NCI-H2081 (cell line): ENCODE measurements around the gene MUC5B.
"Not testable (repeated sequence)": the region's sequence is repeated elsewhere in the genome, so short reads cannot be mapped to it uniquely, and the experiment has no call there.

ENCODE experiments used
- DNase-seq, 2 experiments: peaks; one replicate each; lab custom pipeline; 2025; lab: John Stamatoyannopoulos, UW

The MUC5B gene

DNA sequence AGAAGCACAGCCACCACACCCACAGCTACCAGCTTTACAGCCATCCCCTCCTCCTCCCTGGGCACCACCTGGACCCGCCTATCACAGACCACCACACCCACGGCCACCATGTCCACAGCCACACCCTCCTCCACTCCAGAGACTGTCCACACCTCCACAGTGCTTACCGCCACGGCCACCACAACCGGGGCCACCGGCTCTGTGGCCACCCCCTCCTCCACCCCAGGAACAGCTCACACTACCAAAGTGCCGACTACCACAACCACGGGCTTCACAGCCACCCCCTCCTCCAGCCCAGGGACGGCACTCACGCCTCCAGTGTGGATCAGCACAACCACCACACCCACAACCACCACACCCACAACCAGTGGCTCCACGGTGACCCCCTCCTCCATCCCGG is 27.5 kb downstream of the MUC5B start:
- DNase-seq = not testable (repeated sequence)

DNA sequence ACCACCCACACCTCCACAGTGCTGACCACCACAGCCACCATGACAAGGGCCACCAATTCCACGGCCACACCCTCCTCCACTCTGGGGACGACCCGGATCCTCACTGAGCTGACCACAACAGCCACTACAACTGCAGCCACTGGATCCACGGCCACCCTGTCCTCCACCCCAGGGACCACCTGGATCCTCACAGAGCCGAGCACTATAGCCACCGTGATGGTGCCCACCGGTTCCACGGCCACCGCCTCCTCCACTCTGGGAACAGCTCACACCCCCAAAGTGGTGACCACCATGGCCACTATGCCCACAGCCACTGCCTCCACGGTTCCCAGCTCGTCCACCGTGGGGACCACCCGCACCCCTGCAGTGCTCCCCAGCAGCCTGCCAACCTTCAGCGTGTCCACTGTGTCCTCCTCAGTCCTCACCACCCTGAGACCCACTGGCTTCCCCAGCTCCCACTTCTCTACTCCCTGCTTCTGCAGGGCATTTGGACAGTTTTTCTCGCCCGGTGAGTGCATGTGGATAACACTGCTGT is 28.4 kb downstream of the MUC5B start:
- DNase-seq = no peak

DNA sequence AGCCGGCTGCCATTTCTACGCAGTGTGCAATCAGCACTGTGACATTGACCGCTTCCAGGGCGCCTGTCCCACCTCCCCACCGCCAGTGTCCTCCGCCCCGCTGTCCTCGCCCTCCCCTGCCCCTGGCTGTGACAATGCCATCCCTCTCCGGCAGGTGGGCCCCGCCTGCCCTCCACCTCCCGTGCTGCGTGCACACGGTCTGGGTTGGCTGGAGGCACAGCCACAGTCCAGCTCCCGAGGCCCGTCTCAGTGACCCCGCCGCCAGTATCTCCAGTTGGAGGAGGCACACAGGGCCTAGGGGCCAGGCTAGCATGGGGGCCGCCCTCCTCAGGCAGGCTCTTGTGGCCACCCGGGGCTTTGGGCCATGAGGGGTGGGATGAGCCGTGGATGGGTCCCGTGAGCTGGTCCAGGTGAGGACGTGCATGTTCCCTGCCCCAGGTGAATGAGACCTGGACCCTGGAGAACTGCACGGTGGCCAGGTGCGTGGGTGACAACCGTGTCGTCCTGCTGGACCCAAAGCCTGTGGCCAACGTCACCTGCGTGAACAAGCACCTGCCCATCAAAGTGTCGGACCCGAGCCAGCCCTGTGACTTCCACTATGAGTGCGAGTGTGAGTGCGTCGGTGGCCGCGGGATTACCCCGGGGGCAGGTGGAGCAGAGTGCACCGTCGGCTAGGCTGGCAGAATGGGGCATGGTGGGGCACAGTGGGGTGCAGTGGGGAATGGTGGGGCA is 29.7 kb downstream of the MUC5B start:
- no peak for DNase-seq

DNA sequence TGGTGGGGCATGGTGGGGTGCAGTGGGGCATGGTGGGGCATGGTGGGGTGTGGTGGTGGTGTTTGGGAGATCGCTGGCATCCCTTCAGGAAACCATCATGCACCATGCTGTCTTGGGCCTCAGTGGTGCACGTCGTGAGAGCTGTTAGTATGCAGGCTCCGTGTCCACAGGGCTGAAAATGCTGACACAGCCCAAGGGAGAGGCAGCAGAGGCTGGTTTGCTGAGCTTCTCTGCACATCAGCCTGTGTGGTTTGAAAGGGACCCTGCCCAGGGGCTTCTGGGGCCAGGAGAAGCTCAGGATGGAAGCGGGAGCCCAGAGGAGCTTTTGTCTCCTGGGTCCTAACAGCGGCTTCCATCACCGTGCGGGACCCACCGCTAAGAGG is 30.2 kb downstream of the MUC5B start:
- DNase-seq = no peak

DNA sequence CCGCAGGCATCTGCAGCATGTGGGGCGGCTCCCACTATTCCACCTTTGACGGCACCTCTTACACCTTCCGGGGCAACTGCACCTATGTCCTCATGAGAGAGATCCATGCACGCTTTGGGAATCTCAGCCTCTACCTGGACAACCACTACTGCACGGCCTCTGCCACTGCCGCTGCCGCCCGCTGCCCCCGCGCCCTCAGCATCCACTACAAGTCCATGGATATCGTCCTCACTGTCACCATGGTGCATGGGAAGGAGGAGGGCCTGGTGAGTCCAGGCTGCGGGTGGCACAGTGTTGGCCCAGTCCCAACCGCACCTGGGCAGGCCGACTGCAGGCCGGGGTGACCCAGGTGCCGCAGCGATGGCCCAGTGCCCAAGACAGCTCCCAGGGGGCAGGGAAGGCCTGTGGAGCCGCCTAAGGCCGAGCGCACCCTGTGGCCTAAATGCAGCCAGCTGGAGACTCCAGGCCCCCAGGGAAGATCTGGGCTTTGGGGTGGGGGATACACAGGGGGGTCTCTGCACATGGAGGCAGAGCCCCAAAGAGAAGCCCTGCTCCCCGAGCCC is 31.3 kb downstream of the MUC5B start:
- no peak for DNase-seq

DNA sequence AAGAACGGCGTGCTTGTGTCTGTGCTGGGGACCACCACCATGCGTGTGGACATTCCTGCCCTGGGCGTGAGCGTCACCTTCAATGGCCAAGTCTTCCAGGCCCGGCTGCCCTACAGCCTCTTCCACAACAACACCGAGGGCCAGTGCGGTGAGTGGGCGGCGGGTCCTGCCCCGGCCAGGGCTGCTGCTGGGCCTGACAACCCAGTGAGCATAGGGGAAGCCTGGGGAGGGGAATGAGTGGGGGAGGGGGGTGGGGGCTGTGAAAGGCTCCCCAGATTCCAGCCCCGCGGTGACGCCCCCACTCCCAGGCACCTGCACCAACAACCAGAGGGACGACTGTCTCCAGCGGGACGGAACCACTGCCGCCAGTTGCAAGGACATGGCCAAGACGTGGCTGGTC is 31.9 kb downstream of the MUC5B start:
- DNase-seq = no peak

DNA sequence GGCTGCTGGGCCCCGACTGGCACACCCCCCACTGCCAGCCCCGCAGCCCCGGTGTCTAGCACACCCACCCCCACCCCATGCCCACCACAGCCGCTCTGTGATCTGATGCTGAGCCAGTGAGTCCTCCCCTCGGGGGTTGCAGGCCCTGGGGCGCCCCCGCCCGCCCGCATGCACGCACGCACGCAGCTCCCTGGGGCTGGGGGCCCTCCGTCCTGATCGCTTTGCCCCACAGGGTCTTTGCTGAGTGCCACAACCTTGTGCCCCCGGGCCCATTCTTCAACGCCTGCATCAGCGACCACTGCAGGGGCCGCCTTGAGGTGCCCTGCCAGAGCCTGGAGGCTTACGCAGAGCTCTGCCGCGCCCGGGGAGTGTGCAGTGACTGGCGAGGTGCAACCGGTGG is 32.3 kb downstream of the MUC5B start:
- no peak for DNase-seq

DNA sequence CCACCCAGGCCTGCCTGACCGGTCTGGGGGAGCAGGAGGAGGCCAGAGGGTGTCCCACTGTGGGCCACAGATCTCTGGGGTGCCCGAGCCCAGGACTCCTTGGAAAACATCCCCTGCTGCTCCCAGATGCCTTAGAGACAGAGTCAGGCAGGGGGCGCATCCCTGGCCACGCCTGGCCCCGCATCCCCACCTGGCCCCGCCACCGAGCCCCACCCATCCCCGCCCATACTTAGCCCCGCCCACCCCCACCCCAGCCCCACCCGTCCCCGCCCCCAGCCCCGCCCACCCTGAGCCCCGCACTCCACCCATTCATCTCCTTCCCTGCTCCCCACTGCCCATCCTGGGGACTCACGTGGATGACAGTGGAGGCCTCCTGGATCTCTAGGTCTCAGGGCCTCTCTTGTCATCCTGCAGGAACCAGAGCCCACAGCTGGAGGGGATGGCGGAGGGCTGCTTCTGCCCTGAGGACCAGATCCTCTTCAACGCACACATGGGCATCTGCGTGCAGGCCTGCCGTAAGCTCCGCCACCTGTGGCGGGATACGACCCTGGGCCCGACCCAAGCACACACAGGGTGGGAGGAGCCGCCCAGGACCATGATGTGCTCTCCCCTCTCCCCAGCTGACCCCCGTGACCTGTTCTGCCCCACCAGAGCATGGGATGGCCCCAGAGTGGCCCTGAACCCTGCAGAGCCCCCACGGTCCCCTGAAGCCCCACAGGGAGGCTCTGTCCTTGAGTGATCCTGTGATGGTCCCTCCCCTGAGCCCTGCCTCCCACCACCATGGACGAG is 33.6 kb downstream of the MUC5B start:
- no peak for DNase-seq

DNA sequence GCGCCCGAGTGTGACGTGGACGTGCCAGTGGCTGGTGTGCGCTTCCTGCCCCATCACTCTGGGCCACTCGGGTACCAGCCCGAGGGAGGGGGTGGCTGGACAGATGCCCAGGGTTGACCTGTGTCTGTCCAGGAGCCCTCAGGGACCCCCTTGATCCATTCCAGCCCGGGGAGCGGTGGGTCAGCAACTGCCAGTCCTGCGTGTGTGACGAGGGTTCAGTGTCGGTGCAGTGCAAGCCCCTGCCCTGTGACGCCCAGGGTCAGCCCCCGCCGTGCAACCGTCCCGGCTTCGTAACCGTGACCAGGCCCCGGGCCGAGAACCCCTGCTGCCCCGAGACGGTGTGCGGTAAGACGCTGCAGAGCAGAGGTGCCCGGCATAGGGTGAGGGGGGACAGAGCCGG is 34.5 kb downstream of the MUC5B start:
- no peak for DNase-seq

DNA sequence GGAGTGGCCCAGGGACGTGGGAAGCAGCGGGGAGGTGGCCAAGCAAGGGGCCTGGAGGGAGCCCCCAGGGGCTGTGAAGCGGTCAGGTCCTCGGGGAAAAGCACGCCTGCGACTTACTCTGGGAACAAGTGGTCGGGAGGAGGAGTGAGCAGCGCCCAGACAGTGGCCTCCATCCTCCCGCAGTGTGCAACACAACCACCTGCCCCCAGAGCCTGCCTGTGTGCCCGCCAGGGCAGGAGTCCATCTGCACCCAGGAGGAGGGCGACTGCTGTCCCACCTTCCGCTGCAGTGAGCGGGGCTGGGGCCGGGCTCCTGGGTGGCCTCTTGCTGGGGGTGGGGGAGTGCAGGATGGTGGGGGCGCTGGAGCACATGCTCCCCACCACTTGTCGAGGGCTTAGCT is 35.0 kb downstream of the MUC5B start:
- DNase-seq = no peak

DNA sequence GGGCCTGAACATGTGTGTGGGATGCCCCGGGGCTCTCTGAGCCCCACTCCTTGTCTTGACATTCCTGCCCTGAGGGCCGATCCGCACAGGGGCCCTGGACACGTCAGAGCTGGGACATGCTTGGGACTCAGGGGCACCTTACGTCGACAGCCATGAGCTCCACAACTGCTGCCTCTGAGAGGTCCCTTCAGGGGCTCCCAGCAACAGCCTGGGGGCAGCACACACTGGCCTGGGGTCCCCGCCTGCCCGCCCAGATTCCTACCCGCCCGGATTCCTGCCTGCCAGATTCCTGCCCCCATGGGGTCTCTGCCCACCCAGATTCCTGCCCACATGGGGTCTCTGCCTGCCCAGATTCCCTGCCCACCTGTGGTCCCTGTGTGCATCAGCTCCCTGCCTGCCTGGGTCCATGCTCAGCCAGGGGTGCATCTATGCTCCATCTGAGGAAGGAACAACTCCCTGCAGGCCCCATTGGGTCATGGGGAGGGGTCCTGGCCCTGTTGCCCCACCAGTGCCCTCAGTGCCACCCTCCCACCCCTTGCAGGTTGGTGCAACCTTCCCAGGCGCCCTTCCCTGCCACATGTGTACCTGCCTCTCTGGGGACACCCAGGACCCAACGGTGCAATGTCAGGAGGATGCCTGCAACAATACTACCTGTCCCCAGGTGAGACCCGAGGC is 35.7 kb downstream of the MUC5B start:
- DNase-seq = no peak

DNA sequence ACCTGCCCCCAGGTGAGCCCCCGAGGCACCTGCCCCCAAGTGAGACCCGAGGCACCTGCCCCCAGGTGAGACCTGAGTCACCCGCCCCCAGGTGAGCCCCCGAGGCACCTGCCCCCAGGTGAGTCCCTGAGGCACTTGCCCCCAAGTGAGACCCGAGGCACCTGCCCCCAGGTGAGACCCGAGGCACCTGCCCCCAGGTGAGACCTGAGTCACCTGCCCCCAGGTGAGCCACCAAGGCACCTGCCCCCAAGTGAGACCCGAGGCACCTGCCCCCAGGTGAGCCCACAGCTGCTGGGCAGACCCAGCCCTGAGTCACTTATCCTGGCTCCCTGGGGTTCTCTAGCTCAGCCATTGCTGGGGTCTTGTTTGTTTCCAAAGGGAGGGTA is 36.2 kb downstream of the MUC5B start:
- DNase-seq = no peak

DNA sequence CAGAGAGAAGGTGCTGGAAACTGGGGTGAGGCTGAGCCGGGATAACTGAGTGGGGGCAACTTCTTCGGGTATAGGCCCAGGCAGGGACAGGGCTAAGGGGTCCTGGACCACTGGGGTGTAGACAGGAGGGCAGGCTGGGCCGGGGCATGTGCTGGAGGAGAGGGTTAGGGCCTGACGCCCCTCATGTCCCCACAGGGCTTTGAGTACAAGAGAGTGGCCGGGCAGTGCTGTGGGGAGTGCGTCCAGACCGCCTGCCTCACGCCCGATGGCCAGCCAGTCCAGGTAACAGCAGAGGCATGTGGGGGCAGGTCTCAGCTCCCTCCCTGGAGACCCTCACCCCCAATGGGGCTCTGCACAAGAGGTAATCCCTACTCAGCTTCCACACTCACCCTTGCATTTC is 36.7 kb downstream of the MUC5B start:
- DNase-seq = no peak

DNA sequence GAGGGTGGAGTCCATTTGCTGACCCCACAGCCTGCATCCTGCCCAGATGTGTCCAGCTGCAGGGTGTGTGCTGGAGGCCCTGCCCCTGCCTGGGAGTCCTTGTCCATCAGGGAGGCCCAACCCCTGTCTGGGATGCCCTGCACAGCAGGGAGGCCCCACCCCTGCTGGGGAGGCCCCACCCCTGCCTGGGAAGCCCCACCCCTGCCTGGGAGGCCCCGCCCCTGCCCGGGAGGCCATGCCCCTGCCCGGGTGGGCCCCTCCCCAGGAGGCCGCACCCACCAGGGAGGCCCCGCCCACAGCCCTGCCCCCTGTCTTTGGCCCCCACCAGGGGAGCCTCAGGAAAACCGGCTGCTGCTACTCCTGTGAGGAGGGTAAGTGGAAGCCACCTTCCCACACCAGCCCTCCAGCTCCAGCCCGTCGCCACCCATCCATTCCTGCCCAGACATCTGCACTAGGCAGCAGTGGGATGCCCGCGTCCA is 37.2 kb downstream of the MUC5B start:
- no peak for DNase-seq

DNA sequence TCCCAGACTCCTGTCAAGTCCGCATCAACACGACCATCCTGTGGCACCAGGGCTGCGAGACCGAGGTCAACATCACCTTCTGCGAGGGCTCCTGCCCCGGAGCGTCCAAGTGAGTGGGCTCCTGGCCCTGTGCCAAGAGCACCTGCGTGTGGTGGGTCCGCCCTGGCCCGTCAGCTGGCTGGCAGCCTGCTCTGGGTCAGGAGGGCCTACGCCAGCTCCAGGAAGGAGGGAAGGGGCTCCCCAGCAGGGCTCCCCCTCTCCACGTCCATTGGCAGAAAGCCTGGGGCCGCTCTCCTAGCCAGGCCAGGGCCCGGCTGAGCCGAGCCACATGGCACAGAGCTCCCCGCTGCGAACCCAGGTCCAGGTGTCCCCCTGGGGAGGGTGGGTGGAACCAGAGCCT is 37.8 kb downstream of the MUC5B start:
- no peak for DNase-seq

DNA sequence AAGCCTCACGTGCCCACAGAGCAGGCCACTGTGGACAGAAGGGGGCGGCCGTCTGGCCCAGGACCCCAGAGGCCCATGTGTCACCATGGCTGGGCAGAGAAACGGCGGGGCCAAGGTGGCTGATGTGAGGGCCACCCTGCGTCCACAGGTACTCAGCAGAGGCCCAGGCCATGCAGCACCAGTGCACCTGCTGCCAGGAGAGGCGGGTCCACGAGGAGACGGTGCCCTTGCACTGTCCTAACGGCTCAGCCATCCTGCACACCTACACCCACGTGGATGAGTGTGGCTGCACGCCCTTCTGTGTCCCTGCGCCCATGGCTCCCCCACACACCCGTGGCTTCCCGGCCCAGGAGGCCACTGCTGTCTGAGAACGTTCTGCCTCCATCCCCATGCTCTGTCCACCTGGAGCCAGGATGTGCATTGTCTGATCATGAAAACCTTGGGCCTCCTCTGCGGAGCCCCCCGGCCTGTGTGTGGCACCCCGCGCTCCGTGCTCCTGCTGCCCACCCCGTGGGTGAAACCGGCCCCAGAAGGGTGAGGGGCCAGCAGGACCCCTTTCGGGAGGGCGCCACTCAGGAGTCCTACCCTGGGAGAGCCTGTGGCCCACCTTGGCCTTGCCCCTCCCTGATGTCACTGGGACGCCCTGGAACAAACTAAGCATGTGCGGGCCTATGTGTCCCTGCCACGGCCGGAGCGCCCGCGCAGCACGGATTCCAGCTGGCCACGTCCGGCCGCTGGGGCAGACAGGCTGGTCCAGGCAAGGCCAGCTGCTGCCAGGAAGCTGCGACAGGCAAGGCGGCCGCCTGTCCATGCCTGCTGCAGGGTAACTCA is 38.6 kb downstream of the MUC5B start:
- DNase-seq = no peak

DNA sequence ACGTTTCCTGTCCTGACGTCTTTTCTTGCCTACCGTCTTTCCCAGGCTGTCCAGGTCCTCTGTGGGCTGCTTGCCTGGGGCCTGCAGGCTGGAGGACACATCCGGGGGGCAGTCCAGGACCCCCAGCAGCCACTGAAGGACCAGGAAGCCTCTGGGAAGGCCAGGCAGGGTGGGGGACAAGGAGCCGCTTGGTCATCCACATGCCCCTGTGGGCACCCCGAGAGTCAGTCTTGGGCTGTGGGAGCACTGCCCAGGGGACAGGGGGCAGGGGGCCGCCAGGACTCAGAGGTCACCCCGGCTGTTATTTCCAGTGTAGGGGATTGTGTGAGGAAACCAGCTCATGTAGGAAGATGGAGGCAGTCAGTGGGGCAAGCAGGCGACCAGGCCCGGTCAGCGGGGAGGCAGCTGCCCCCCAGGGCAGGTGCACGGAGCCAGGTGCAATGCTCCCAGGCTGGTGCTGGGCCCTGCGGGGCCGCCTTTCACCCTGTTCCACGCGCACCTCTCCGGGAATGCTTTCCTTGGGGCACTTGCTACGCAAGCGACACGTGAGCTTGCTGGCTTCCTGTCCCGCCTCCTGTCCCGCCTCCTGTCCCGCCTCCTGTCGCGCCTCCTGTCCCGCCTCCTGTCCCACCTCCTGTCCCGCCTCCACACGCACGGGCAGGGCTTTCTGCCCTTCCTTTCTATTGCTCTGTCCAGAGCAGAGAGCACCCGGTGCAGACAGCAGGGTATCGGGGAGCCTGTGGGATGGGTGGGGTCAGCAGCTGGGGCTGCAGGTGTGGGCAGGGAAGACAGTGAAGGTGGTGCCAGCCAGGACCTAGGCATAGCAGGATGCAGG is 39.5 kb downstream of the MUC5B start:
- peak; percentile 84 to 88 for DNase-seq

DNA sequence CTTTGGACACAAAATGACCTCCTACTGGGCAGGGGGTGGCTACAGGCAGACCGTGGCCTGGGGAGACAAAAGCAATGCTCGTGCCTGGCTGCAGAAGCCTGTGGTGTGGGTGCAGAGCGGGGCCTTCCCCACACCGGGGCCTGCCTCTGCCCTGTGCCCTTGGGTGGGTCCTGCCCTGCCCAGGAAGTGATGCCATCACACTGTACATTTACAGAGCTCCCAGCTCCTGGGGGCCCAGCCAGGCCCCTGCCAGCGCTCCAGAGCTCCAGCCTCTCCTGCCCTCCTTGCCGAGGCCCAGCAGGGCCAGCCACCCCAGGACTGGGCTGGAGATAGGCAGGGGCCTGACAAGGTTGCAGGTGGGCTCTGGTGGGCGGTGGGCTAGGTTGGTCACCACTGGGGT is 40.1 kb downstream of the MUC5B start:
- DNase-seq = no peak

DNA sequence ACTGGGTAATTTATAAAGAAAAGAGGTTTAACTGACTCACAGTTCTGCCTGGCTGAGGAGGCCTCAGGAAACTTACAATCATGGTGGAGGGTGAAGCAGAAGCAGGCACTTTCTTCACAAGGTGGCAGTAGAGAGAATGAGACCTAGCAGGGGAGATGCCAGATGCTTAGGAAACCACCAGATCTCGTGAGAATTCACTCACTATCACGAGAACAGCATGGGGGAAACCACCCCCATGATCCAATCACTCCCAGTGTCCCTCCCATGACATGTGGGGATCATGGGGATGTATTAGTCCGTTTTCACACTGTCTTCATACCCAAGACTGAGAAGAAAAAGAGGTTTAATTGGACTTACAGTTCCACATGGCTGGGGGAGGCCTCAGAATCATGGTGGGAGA is 41.6 kb downstream of the MUC5B start:
- DNase-seq = peak in 1 of 2 experiments; percentile 14

DNA sequence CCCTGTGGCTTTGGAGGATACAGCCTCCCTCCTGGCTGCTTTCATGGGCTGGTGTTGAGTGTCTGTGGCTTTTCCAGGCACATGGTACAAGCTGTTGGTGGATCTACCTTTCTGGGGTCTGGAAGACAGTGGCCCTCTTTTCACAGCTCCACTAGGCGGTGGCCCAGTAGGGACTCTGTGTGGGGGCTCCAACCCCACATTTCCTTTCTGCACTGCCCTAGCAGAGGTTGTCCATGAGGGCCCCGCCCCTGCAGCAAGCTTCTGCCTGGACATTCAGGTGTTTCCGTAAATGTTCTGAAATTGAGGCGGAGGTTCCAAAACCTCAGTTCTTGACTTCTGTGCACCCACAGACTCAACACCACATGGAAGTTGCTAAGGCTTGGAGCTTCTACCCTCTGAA is 42.6 kb downstream of the MUC5B start:
- DNase-seq = not testable (repeated sequence)

DNA sequence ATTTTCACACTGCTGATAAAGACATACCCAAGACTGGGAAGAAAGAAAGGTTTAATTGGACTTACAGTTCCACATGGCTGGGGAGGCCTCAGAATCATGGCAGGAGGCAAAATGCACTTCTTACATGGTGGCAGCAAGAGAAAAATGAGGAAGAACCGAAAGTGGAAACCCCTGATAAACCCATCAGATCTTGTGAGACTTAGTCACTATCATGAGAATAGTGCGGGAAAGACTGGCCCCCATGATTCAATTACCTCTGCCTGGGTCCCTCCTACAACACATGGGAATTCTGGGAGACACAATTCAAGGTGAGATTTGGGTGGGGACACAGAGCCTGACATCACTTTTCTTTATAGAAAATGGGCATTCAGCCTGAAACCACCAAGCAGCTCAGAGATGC is 44.1 kb downstream of the MUC5B start:
- not testable (repeated sequence) for DNase-seq
